Tibial artery (tissue), 4 donors: ENCODE data around the gene PPP1R3F.

Experiments
- DNase-seq, 2 donors: peaks; one replicate each; pipeline ENCODE4 v3.0.0-alpha.2; 2019
- H3K27ac ChIP-seq, 2 donors: fragments of 200-600 bp; sonication (generic) in 1 of 2; 1 replicate in 1 of 2; 2 replicates in 1 of 2; pipeline ENCODE4 v1.5.1; 2018 to 2019; ENCODE audit warnings: mild to moderate bottlenecking in 1 of 2
- H3K27me3 ChIP-seq, 2 donors: fragments of 200-600 bp; sonication (generic) in 1 of 2; one replicate each; pipeline versions ENCODE4 v1.5.1 to v1.6.0; 2016 to 2019
- H3K36me3 ChIP-seq, 3 donors: fragments of 200-600 bp; sonication (generic) in 2 of 3; one replicate each; pipeline ENCODE4 v1.5.1; 2016 to 2019; ENCODE audit warnings: mild to moderate bottlenecking in 2 of 3
- H3K4me1 ChIP-seq, 4 donors: fragments of 200-600 bp; sonication (generic) in 2 of 4; 1 replicate in 3 of 4; 2 replicates in 1 of 4; pipeline ENCODE4 v1.5.1; 2016 to 2019
- H3K4me3 ChIP-seq, 2 donors: fragments of 200-600 bp; sonication (generic) in 1 of 2; 1 replicate in 1 of 2; 2 replicates in 1 of 2; pipeline ENCODE4 v1.5.1; 2018 to 2019; ENCODE audit warnings: mild to moderate bottlenecking in 2 of 2
- H3K9me3 ChIP-seq, 3 donors: fragments of 200-600 bp; sonication (generic) in 1 of 3; one replicate each; pipeline ENCODE4 v1.5.1; 2016 to 2019
- CTCF ChIP-seq, 2 experiments: fragments of 200-600 bp in 1 of 2; fragments of 450-650 bp in 1 of 2; IDR thresholded peaks; one replicate each; pipeline ENCODE4 v1.5.1; 2017 to 2019; ENCODE audit warnings: antibody characterized with exemption in 2 of 2, mild to moderate bottlenecking in 1 of 2, moderate library complexity in 1 of 2
- intact Hi-C: fragments of 100-400 bp; cut with DNase I; formaldehyde crosslinking; loops from one replicate; pipeline ENCODE4 v1.15.0; 2023; ENCODE audit warnings: low total_unique reads

Gene PPP1R3F

GRCh38 chrX:49233176-49233575 is 36.4 kb upstream of the PPP1R3F start, which contains the start of gene CACNA1F:
TSS of gene CACNA1F (minus strand) at chrX:49233340. CDS start at chrX:49233309, 31 bp downstream.
- Histone ChIP-seq H3K4me1 (peaks cover 0 to 20% (median 0%) of the 10 kb centered on the region in 4 donors), H3K9me3 (no peaks in the 10 kb centered on the region), H3K4me3 (no peak within 1 kb of the TSS), H3K27me3 (no peaks in the 10 kb centered on the region), H3K27ac (no peak within 1 kb of the TSS), H3K36me3 (no peaks in the 10 kb centered on the region)
- intact Hi-C loops, result no loop called here
- no peak for TF ChIP-seq CTCF (IDR thresholded peaks at IDR 0.05)
- no peak for DNase-seq

GRCh38 chrX:49233887-49234555 is 35.6 kb upstream of the PPP1R3F start:
- Histone ChIP-seq H3K36me3 (no peaks in the 10 kb centered on the region), H3K27me3 (no peaks in the 10 kb centered on the region), H3K4me3 (no peak overlapping the region), H3K9me3 (no peaks in the 10 kb centered on the region), H3K27ac (no peak overlapping the region), H3K4me1 (peaks cover 0 to 20% (median 0%) of the 10 kb centered on the region in 4 donors)
- TF ChIP-seq CTCF (IDR thresholded peaks at IDR 0.05), result no peak
- intact Hi-C loops, result no loop called here
- no peak for DNase-seq

- Histone ChIP-seq H3K9me3 (no peaks in the 10 kb centered on the region), H3K4me1 (peaks cover 0 to 20% (median 0%) of the 10 kb centered on the region in 4 donors), H3K4me3 (no peak overlapping the region), H3K27me3 (no peaks in the 10 kb centered on the region), H3K36me3 (no peaks in the 10 kb centered on the region), H3K27ac (no peak overlapping the region)
- no peak for TF ChIP-seq CTCF (IDR thresholded peaks at IDR 0.05)
- DNase-seq, result peak in 1 of 2 donors; percentile 27
- intact Hi-C loops, result no loop called here
Measured at GRCh38 chrX:49237060-49237459, 32.5 kb upstream of the PPP1R3F start.

GRCh38 chrX:49238735-49239134 is 30.9 kb upstream of the PPP1R3F start:
- no peak for DNase-seq
- H3K27me3 ChIP-seq, result no peaks in the 10 kb centered on the region
- H3K4me1 ChIP-seq, result peaks cover 0 to 20% (median 0%) of the 10 kb centered on the region in 4 donors
- intact Hi-C loops, result no loop called here
- no peaks in the 10 kb centered on the region for H3K9me3 ChIP-seq
- no peak overlapping the region for H3K27ac ChIP-seq
- no peak overlapping the region for H3K4me3 ChIP-seq
- TF ChIP-seq CTCF (IDR thresholded peaks at IDR 0.05), result no peak
- H3K36me3 ChIP-seq, result peaks cover 0 to 13% (median 12%) of the 10 kb centered on the region in 3 donors

GRCh38 chrX:49242545-49243066 is 27.0 kb upstream of the PPP1R3F start:
- H3K4me1 ChIP-seq, result no peaks in the 10 kb centered on the region
- no peak overlapping the region for H3K27ac ChIP-seq
- no peaks in the 10 kb centered on the region for H3K9me3 ChIP-seq
- TF ChIP-seq CTCF (IDR thresholded peaks at IDR 0.05), result no peak
- H3K4me3 ChIP-seq, result no peak overlapping the region
- no peaks in the 10 kb centered on the region for H3K27me3 ChIP-seq
- no peak for DNase-seq
- intact Hi-C loops, result no loop called here
- peaks cover 0 to 48% (median 27%) of the 10 kb centered on the region in 3 donors for H3K36me3 ChIP-seq
